Left lung (tissue), 10 donors: ENCODE data around the gene EXOC3L4. TPM values are rescaled to one million over a fixed set of nuclear protein-coding genes. Genes with fewer than 3 reads are reported as not detected.
A peak's percentile ranks its signal among the peaks of the same experiment; 100 is the strongest.
"Not testable (repeated sequence)": the region's sequence is repeated elsewhere in the genome, so short reads cannot be mapped to it uniquely, and the experiment has no call there.

Experiments
- ATAC-seq: fragments of 200-7000 bp; cut with Tn5 transposase; one replicate; pipeline ENCODE4 v1.9.1; 2020; ENCODE audit warnings: moderate library complexity
- DNase-seq, 4 donors: peaks; one replicate each; pipeline ENCODE4 v3.0.0-alpha.2; 2013 to 2020
- H3K27ac ChIP-seq, 2 donors: fragments of 200-600 bp; sonication (generic) in 1 of 2; one replicate each; pipeline versions ENCODE4 v1.5.0 to v1.8.0; 2020 to 2021
- H3K27me3 ChIP-seq, 2 donors: fragments of 200-600 bp; sonication (generic) in 1 of 2; one replicate each; pipeline versions ENCODE4 v1.5.0 to v1.8.0; 2020 to 2021
- H3K36me3 ChIP-seq, 2 donors: fragments of 200-600 bp; sonication (generic) in 1 of 2; one replicate each; pipeline versions ENCODE4 v1.5.0 to v1.8.0; 2020 to 2021
- H3K4me1 ChIP-seq, 2 donors: fragments of 200-600 bp; one replicate each; pipeline ENCODE4 v1.8.0; 2021
- H3K4me3 ChIP-seq, 2 donors: fragments of 200-600 bp; sonication (generic) in 1 of 2; one replicate each; pipeline versions ENCODE4 v1.5.0 to v1.8.0; 2020 to 2021; ENCODE audit warnings: mild to moderate bottlenecking in 1 of 2
- H3K9me3 ChIP-seq, 2 donors: fragments of 200-600 bp; sonication (generic) in 1 of 2; one replicate each; pipeline versions ENCODE4 v1.5.0 to v1.8.0; 2020 to 2021
- CTCF ChIP-seq, 2 donors: fragments of 200-600 bp; sonication (generic) in 1 of 2; IDR thresholded peaks; one replicate each; pipeline versions ENCODE4 v1.5.0 to v1.8.0; 2021; ENCODE audit warnings: antibody characterized with exemption in 2 of 2
- intact Hi-C, 2 donors: fragments of 100-400 bp; cut with DNase I; formaldehyde crosslinking; loops; one replicate each; pipeline versions ENCODE4 v1.11.2 to v1.14.2; 2022
- polyA plus RNA-seq, 6 donors: library from polyadenylated mRNA; unstranded; fragments of 120-200 nt; gene quantifications; one replicate each; pipeline ENCODE4 v1.2.1, GENCODE V29; 2013; ENCODE audit not compliant: insufficient read length in 6 of 6
- total RNA-seq, 2 donors: library from RNA; stranded (reverse); fragmentation: NEBNext Ultra II Directional; extraction: Animal tissue kit (Norgen Biotek cat#: 25700); gene quantifications; one replicate each; pipeline ENCODE4 v1.2.1, GENCODE V29; 2021
- donor health status: DM: no; HTN: yes; CAD: no.
- donor health status: DM: no; HTN: no; CAD: no.

EXOC3L4 gene
- total and polyA plus RNA-seq, 8 donors: 1.9 to 6.2 (median 3.7) TPM

GRCh38 chr14:103151270-103151945 lies 56.9 kb downstream of the EXOC3L4 start:
- Histone ChIP-seq H3K27ac (no peak overlapping the region), H3K27me3 (no peaks in the 10 kb centered on the region), H3K36me3 (no peaks in the 10 kb centered on the region), H3K9me3 (no peaks in the 10 kb centered on the region), H3K4me3 (no peak overlapping the region), H3K4me1 (no peaks in the 10 kb centered on the region)
- intact Hi-C loops: no loop called here
- DNase-seq: no peak
- no peak for TF ChIP-seq CTCF (IDR thresholded peaks at IDR 0.05)
- ATAC-seq: no peak

- peak; percentile 94 for ATAC-seq
- Histone ChIP-seq H3K4me3 (no peak overlapping the region), H3K27ac (no peak overlapping the region), H3K9me3 (no peaks in the 10 kb centered on the region), H3K4me1 (no peaks in the 10 kb centered on the region), H3K27me3 (no peaks in the 10 kb centered on the region), H3K36me3 (no peaks in the 10 kb centered on the region)
- DNase-seq: peak in 2 of 4 donors; percentile 70 to 84
- intact Hi-C loops: no loop called here
- TF ChIP-seq CTCF (IDR thresholded peaks at IDR 0.05): no peak
Observed at GRCh38 chr14:103155010-103155409, 60.5 kb downstream of the EXOC3L4 start.

DNA sequence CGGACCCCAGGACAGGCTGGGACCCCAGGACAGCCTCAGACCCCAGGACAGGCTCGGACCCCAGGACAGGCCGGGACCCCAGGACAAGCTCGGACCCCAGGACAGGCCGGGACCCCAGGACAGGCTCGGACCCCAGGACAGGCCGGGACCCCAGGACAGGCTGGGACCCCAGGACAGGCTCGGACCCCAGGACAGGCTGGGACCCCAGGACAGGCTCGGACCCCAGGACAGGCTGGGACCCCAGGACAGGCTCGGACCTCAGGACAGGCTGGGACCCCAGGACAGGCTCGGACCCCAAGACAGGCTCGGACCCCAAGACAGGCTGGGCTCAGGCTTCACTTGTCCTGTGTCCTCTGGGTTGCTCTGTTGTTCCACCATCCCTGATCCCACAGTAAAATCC lies 60.9 kb downstream of the EXOC3L4 start:
- ATAC-seq, H3K4me1 ChIP-seq, H3K27ac ChIP-seq, intact Hi-C loops, H3K4me3 ChIP-seq, H3K9me3 ChIP-seq, H3K36me3 ChIP-seq, H3K27me3 ChIP-seq: not testable (repeated sequence)
- peak in 1 of 4 donors; percentile 54 for DNase-seq

- H3K4me1 ChIP-seq: no peaks in the 10 kb centered on the region
- peak in 1 of 4 donors; percentile 41 for DNase-seq
- no peaks in the 10 kb centered on the region for H3K9me3 ChIP-seq
- H3K4me3 ChIP-seq: no peak overlapping the region
- ATAC-seq: no peak
- H3K36me3 ChIP-seq: no peaks in the 10 kb centered on the region
- H3K27ac ChIP-seq: no peak overlapping the region
- no peaks in the 10 kb centered on the region for H3K27me3 ChIP-seq
- intact Hi-C loops: no loop called here
- no peak for TF ChIP-seq CTCF (IDR thresholded peaks at IDR 0.05)
Observed at GRCh38 chr14:103155826-103156394, 61.4 kb downstream of the EXOC3L4 start.

DNA sequence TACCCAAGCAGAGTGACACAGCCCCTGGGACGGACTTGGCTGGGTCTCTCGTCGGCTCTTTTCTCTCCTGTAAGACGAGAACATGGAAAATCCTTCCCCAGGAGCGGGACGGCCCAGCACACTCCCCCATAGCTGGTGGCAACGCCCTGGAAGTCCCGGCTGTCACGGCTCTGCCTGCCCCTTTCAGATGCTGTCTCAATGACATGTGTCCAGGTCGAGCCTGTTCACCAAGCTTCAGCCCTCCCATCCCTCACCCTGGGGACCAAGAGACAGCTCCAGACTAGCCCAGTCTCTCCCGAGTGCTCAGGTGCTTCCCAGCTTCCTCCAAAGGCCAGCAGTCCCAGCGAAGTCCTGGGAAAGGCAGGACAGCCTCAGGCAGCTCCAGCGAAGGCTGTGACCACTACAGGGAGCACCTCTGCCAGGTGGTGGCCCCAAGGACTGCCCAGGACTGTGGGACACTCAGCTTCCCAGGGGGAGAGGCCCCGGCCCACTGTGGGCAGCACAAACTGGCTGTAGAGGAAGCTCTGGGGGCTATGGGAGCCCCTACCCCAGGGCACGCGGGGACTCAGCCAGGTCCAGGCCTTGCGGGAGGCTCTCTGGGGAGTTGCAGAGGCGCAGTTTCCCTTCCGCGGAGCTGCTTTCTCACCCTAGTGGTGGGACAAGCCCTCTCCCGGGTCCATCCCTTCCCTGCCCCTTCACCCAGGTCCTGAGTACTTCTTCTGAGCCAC lies 62.3 kb downstream of the EXOC3L4 start:
- Histone ChIP-seq H3K4me1 (no peaks in the 10 kb centered on the region), H3K27ac (no peak overlapping the region), H3K4me3 (no peak overlapping the region), H3K9me3 (no peaks in the 10 kb centered on the region), H3K27me3 (no peaks in the 10 kb centered on the region), H3K36me3 (no peaks in the 10 kb centered on the region)
- no peak for TF ChIP-seq CTCF (IDR thresholded peaks at IDR 0.05)
- no peak for ATAC-seq
- peak in 1 of 4 donors; percentile 55 for DNase-seq
- intact Hi-C loops: no loop called here
